RWPE1 (cell line): ENCODE data around the gene SLC16A4.

ENCODE experiments used
- CTCF ChIA-PET: fragments of 350-600 bp; sonication (Branson Sonifier 250); formaldehyde crosslinking; extraction: SDS; loops from one replicate; lab custom pipeline; 2021; lab: Yijun Ruan, JAX
- POLR2A ChIA-PET: fragments of 400-600 bp; formaldehyde crosslinking; extraction: SDS; loops from one replicate; lab custom pipeline; 2020; ENCODE audit warnings: antibody characterized with exemption; ENCODE audit not compliant: low non-redundant PET; lab: Yijun Ruan, JAX
- DNase-seq: peaks from one replicate; pipeline ENCODE4 v3.0.0; 2012; ENCODE audit warnings: low spot score
- H3K27ac ChIP-seq: fragments of 450-650 bp; 2 replicates; pipeline ENCODE4 v1.5.1; 2017
- CTCF ChIP-seq: fragments of 450-650 bp; conservative IDR thresholded peaks from 2 replicates; pipeline ENCODE4 v1.5.1; 2017; ENCODE audit warnings: low read depth, mild to moderate bottlenecking

The SLC16A4 gene

DNA sequence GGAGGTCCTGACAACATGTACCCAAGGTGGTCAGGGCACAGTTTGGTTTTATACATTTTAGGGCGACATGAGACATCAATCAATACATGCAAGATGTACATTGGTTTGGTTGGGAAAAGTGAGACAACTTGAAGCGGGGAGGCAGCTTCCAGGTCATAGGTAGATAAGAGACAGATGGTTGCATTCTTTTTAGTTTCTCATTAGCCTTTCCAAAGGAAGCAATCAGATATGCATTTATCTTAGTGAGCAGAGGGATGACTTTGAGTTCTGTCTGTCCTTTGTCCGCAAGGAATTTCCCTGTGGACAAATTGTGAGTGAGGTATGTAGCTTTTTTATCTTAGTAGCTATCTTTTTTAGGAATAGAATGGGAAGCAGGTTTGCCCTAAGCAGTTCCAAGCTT lies 62.1 kb downstream of the SLC16A4 start:
- H3K27ac ChIP-seq = no peak overlapping the region
- ChIA-PET POLR2A (no interaction called here), CTCF (no interaction called here)
- TF ChIP-seq CTCF = no peak
- no peak for DNase-seq

DNA sequence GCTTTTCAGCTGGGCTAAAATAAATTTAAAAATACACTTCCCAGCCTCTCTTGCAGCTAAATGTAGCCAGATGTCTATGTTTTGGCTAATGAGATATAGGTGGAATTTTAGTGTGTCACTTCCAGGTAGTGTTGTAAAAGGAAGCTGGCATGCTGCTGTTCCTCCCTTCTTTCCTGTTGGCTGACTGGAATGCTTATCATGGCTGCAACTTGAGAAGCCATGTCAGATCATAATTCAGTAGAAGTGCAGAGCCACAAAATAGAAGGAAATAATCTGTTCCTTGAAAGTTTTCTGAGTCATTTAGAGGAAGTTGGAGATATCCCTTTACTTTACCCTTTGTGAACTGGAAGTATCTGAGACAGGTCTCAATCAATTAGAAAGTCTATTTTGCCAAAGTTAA lies 62.6 kb downstream of the SLC16A4 start:
- TF ChIP-seq CTCF = no peak
- DNase-seq = no peak
- ChIA-PET POLR2A (no interaction called here), CTCF (no interaction called here)
- H3K27ac ChIP-seq = no peak overlapping the region

DNA sequence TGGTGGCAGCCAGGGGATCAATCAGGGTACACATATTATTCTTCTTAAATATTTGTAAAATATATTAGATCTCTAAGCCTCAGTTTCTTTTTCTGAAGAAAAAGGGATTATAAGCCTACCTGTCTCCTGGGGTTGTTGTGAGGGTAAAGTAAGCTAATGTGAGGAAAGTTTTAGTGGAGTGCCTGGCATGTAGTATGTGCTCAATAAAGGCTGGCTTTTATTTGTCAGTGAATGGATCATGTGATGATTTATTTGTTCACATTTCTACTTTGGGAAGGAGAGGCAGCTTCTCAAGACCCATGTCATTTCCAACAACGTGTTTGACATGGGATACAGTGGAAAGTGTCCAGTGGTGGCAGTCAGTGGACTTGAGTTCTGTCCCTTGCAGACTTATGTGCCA lies 64.0 kb downstream of the SLC16A4 start:
- no peak for TF ChIP-seq CTCF
- DNase-seq = no peak
- ChIA-PET POLR2A (no interaction called here), CTCF (interaction anchor here (0.5 to 0.6 kb wide), 2 partner anchors 11 to 130 kb away, joined by 3 read pairs; no protein-coding TSS in a partner anchor)
- H3K27ac ChIP-seq = no peak overlapping the region

GRCh38 chr1:110324667-110325066 lies 66.2 kb downstream of the SLC16A4 start:
- POLR2A ChIA-PET = no interaction called here
- TF ChIP-seq CTCF = no peak
- no peak overlapping the region for H3K27ac ChIP-seq
- CTCF ChIA-PET = interaction anchor here (0.6 kb wide), 1 partner anchor 9 kb away, joined by 5 read pairs; no protein-coding TSS in a partner anchor
- no peak for DNase-seq

DNA sequence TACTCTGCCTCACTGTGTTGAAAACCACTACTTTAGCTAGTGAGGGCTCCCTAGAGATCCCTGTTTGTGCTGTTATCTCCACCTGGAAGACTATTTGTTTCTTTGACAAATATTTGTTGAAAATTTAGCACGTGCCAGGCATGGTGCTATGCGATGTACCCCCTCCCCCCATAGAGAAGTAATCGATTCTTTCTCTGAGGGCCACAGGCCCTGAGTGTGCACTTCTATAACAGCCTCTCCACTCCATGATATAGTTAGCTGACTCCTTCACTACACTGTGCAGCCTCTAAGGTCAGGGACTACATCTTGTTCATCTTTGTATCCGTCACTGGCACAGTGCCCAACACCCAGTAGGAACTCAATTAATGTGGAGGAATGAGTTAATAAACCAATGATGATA lies 69.0 kb downstream of the SLC16A4 start:
- CTCF ChIA-PET = interaction anchor here (0.7 to 1.3 kb wide), 2 partner anchors 10 to 128 kb away, joined by 3 to 4 read pairs; no protein-coding TSS in a partner anchor
- POLR2A ChIA-PET = no interaction called here
- no peak for DNase-seq
- no peak overlapping the region for H3K27ac ChIP-seq
- TF ChIP-seq CTCF = no peak

DNA sequence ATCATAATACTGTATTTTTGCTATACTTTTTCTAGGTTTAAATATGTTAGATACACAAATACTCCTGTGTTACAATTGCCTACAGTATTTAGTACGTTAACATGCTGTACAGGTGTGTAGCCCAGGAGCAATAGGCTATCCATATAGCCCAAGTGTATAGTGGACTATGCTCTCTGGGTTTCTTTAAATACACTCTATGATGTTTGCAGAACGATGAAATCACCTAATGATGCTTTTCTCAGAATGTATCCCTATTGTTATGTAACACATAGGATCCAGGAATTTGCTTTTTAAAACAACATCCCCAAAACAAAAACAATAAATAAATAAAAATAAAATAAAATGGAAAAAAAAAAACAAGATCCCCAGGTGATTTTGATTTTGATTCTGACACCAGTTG lies 69.8 kb downstream of the SLC16A4 start:
- ChIA-PET POLR2A (no interaction called here), CTCF (interaction anchor here (0.8 to 1.3 kb wide), 2 partner anchors 9 to 124 kb away, joined by 4 read pairs; no protein-coding TSS in a partner anchor)
- no peak for DNase-seq
- no peak overlapping the region for H3K27ac ChIP-seq
- no peak for TF ChIP-seq CTCF
